ENCODE data around the gene GMPPB.
"Not testable (repeated sequence)": the region's sequence is repeated elsewhere in the genome, so short reads cannot be mapped to it uniquely, and the experiment has no call there.

GMPPB gene

GRCh38 chr3:49712631-49713317, 11.0 kb downstream of the GMPPB start:
- no peak for DNase-seq

GRCh38 chr3:49712166-49712565, 11.6 kb downstream of the GMPPB start:
- DNase-seq, result no peak

- DNase-seq, result no peak
These were observed 12.3 kb downstream of the GMPPB start for GRCh38 chr3:49711489-49711888.

GRCh38 chr3:49709852-49710251, 13.9 kb downstream of the GMPPB start:
- DNase-seq, result no peak

- no peak for DNase-seq
These were observed 16.7 kb downstream of the GMPPB start for GRCh38 chr3:49707113-49707480.

GRCh38 chr3:49706456-49707112, 17.2 kb downstream of the GMPPB start:
- no peak for DNase-seq

GRCh38 chr3:49705390-49705960, 18.3 kb downstream of the GMPPB start:
- no peak for DNase-seq

- DNase-seq, result no peak
These were observed 19.1 kb downstream of the GMPPB start for GRCh38 chr3:49704629-49705028.

- DNase-seq, result no peak
These were observed 19.8 kb downstream of the GMPPB start for GRCh38 chr3:49703956-49704355.

GRCh38 chr3:49703443-49703927, 20.3 kb downstream of the GMPPB start:
- DNase-seq, result peak in 2 of 4 experiments; percentile 25 to 51

- DNase-seq, result no peak
These were observed 21.1 kb downstream of the GMPPB start for GRCh38 chr3:49702672-49703071.

- no peak for DNase-seq
These were observed 22.2 kb downstream of the GMPPB start for GRCh38 chr3:49701388-49702077.

GRCh38 chr3:49700453-49701128, 23.2 kb downstream of the GMPPB start:
- no peak for DNase-seq

GRCh38 chr3:49700014-49700413, 23.7 kb downstream of the GMPPB start:
- DNase-seq, result no peak

GRCh38 chr3:49699281-49699979, 24.3 kb downstream of the GMPPB start:
- no peak for DNase-seq

GRCh38 chr3:49695350-49696015, 28.3 kb downstream of the GMPPB start:
- DNase-seq, result not testable (repeated sequence)

GRCh38 chr3:49694409-49695070, 29.2 kb downstream of the GMPPB start:
- DNase-seq, result not testable (repeated sequence)

- not testable (repeated sequence) for DNase-seq
These were observed 32.3 kb downstream of the GMPPB start for GRCh38 chr3:49691481-49691880.

- not testable (repeated sequence) for DNase-seq
These were observed 32.9 kb downstream of the GMPPB start for GRCh38 chr3:49690856-49691255.

- not testable (repeated sequence) for DNase-seq
These were observed 33.7 kb downstream of the GMPPB start for GRCh38 chr3:49689908-49690624.
